LNCaP clone FGC (cell line): Measurements from ENCODE around the gene DHRS1.

Source experiments
- DNase-seq: peaks from one replicate; pipeline ENCODE4 v3.0.0-alpha.2; 2011; ENCODE audit warnings: low read depth
- H3K4me3 ChIP-seq: 2 replicates; pipeline ENCODE4 v1.5.1; 2011; ENCODE audit warnings: mild to moderate bottlenecking, low read depth, low read length, control low read depth
- CTCF ChIP-seq: IDR thresholded peaks from 2 replicates; pipeline ENCODE4 v1.5.1; 2012; ENCODE audit warnings: mild to moderate bottlenecking; ENCODE audit not compliant: control insufficient read depth, insufficient read depth; ENCODE audit errors: extremely low read depth

The DHRS1 gene

GRCh38 chr14:24297190-24297964 lies 2.2 kb downstream of the DHRS1 start:
- H3K4me3 ChIP-seq = no peak overlapping the region
- no peak for DNase-seq
- peak; percentile 57 for TF ChIP-seq CTCF

GRCh38 chr14:24296341-24297157 lies 3.0 kb downstream of the DHRS1 start:
- DNase-seq = no peak
- no peak overlapping the region for H3K4me3 ChIP-seq
- peak; percentile 82 for TF ChIP-seq CTCF

GRCh38 chr14:24293525-24293924 lies 6.1 kb downstream of the DHRS1 start:
- no peak overlapping the region for H3K4me3 ChIP-seq
- no peak for TF ChIP-seq CTCF
- no peak for DNase-seq

- no peak for DNase-seq
- no peak for TF ChIP-seq CTCF
- no peak overlapping the region for H3K4me3 ChIP-seq
Observed at GRCh38 chr14:24292118-24292807, 7.3 kb downstream of the DHRS1 start.

- no peak for TF ChIP-seq CTCF
- no peak for DNase-seq
Observed at GRCh38 chr14:24291446-24292117, 8.0 kb downstream of the DHRS1 start.

GRCh38 chr14:24290746-24291145 lies 8.8 kb downstream of the DHRS1 start:
- no peak for TF ChIP-seq CTCF
- no peak overlapping the region for H3K4me3 ChIP-seq
- DNase-seq = no peak

More at GRCh38 chr14:24291446-24292117, 8.0 kb downstream of the DHRS1 start:
- no peak overlapping the region for H3K4me3 ChIP-seq
